ENCODE measurements around the gene CCDC71. TPM values are rescaled to one million over a fixed set of nuclear protein-coding genes. Genes with fewer than 3 reads are reported as not detected.

Gene CCDC71
- total and polyA plus RNA-seq, 9 of the 15 experiments (the other 6 are each of a cell fraction or from before 2014, with no cell fraction given), result 0.13 to 19.3 (median 14.3) TPM

DNA sequence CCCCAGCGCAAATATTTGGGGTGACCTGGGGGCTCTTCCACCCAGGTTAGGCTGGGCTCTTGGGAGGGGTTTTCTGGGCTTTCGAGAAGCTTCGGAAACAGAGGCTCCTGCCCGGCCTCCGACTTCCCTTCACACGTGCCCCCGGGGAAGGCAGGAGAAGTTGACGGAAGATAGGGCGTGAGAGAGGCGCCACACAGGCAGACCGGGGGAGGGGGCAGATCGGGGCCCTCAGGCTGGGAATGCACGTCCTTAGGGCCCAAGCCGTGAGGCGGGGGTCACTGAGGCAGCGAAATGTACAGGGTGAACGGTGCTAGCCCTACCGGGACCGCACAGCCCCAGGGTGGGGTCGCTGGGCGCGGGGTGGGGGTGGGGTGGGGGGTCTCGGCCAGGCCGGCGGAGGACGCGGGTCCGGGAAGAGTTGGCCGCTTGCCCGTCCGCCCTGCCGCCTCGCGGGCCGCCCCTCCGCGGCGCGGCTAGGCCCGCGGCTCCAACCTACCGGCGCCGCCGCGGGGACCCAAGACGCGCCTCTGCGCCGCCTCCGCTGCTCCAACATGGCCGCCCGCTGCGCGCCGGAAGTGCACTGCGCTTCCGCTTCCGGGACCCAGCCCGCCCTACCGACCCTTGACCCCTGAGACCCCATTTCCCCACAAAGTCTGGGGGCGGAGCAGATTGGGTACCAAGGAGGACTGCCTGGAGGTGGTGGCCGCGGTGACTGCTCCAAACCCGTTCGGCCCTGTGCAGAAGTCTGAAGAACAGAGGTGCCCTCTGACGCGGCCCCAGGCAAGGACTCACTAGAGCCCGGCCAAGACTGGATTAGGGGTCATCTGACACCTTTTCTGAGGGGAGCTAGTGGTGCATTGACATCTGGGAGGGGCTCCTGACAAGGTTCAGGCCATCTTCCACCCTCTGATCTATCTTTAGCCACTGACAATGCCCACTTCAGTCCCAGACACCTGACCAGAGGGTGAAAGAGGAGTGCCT lies at the start of gene CCDC71 (continued):
- TF ChIP-seq, protein P1, sequence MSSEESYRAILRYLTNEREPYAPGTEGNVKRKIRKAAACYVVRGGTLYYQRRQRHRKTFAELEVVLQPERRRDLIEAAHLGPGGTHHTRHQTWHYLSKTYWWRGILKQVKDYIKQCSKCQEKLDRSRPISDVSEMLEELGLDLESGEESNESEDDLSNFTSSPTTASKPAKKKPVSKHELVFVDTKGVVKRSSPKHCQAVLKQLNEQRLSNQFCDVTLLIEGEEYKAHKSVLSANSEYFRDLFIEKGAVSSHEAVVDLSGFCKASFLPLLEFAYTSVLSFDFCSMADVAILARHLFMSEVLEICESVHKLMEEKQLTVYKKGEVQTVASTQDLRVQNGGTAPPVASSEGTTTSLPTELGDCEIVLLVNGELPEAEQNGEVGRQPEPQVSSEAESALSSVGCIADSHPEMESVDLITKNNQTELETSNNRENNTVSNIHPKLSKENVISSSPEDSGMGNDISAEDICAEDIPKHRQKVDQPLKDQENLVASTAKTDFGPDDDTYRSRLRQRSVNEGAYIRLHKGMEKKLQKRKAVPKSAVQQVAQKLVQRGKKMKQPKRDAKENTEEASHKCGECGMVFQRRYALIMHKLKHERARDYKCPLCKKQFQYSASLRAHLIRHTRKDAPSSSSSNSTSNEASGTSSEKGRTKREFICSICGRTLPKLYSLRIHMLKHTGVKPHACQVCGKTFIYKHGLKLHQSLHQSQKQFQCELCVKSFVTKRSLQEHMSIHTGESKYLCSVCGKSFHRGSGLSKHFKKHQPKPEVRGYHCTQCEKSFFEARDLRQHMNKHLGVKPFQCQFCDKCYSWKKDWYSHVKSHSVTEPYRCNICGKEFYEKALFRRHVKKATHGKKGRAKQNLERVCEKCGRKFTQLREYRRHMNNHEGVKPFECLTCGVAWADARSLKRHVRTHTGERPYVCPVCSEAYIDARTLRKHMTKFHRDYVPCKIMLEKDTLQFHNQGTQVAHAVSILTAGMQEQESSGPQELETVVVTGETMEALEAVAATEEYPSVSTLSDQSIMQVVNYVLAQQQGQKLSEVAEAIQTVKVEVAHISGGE (CRISPR knock-in tag; IDR thresholded peaks at IDR 0.05), result peak in 1 of 3 experiments; percentile 74; a peak in 2 of 6 replicates
- TF ChIP-seq CEBPG (CRISPR knock-in tag; IDR thresholded peaks at IDR 0.05), result 0 out of 2 replicates have a peak, but pooled peaks have one; percentile 13
- no peak for TF ChIP-seq CEBPG (tag; conservative IDR thresholded peaks at IDR 0.05 in 1 of 2, IDR thresholded peaks at IDR 0.05 in 1 of 2)
- TF ChIP-seq, protein P2, sequence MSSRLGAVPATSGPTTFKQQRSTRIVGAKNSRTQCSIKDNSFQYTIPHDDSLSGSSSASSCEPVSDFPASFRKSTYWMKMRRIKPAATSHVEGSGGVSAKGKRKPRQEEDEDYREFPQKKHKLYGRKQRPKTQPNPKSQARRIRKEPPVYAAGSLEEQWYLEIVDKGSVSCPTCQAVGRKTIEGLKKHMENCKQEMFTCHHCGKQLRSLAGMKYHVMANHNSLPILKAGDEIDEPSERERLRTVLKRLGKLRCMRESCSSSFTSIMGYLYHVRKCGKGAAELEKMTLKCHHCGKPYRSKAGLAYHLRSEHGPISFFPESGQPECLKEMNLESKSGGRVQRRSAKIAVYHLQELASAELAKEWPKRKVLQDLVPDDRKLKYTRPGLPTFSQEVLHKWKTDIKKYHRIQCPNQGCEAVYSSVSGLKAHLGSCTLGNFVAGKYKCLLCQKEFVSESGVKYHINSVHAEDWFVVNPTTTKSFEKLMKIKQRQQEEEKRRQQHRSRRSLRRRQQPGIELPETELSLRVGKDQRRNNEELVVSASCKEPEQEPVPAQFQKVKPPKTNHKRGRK (tag; IDR thresholded peaks at IDR 0.05), result no peak
- peak; percentile 76 for TF ChIP-seq HCFC1 (IDR thresholded peaks at IDR 0.05; ENCODE audit: low read depth, low read length)
- TF ChIP-seq JUND (IDR thresholded peaks at IDR 0.05; ENCODE audit: borderline replicate concordance, low read depth, low read length), result 0 out of 2 replicates have a peak, but pooled peaks have one; percentile 9
- no peak for TF ChIP-seq JUND (tag; IDR thresholded peaks at IDR 0.05; ENCODE audit: borderline replicate concordance, low read depth, low read length)
- 0 out of 2 replicates have a peak, but pooled peaks have one; percentile 63 for TF ChIP-seq SMAD3 (CRISPR knock-in tag; conservative IDR thresholded peaks at IDR 0.05)
- peak; percentile 59 for TF ChIP-seq SMAD4 (CRISPR knock-in tag; conservative IDR thresholded peaks at IDR 0.05)
- TF ChIP-seq SP1 (CRISPR knock-in tag; IDR thresholded peaks at IDR 0.05), result peak; percentile 47; the same call in 1 of the 2 replicates
- peak; percentile 87 for TF ChIP-seq SMARCA5 (IDR thresholded peaks at IDR 0.05)
- peak in 1 of 2 experiments; percentile 52; a peak in 1 of 4 replicates for TF ChIP-seq FOXA3 (CRISPR knock-in tag; conservative IDR thresholded peaks at IDR 0.05 in 1 of 2, IDR thresholded peaks at IDR 0.05 in 1 of 2)
- TF ChIP-seq RB1 (IDR thresholded peaks at IDR 0.05; ENCODE audit: low read depth), result no peak
- TF ChIP-seq, protein P3, sequence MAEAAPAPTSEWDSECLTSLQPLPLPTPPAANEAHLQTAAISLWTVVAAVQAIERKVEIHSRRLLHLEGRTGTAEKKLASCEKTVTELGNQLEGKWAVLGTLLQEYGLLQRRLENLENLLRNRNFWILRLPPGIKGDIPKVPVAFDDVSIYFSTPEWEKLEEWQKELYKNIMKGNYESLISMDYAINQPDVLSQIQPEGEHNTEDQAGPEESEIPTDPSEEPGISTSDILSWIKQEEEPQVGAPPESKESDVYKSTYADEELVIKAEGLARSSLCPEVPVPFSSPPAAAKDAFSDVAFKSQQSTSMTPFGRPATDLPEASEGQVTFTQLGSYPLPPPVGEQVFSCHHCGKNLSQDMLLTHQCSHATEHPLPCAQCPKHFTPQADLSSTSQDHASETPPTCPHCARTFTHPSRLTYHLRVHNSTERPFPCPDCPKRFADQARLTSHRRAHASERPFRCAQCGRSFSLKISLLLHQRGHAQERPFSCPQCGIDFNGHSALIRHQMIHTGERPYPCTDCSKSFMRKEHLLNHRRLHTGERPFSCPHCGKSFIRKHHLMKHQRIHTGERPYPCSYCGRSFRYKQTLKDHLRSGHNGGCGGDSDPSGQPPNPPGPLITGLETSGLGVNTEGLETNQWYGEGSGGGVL (CRISPR knock-in tag; IDR thresholded peaks at IDR 0.05), result no peak
- TF ChIP-seq CREM (IDR thresholded peaks at IDR 0.05; ENCODE audit: low read depth), result peak; percentile 36; the same call in 1 of the 2 replicates
- TF ChIP-seq ID3 (CRISPR knock-in tag; IDR thresholded peaks at IDR 0.05), result no peak
- 0 out of 2 replicates have a peak, but pooled peaks have one; percentile 42 for TF ChIP-seq ID3 (tag; IDR thresholded peaks at IDR 0.05)
- TF ChIP-seq SLC30A9 (CRISPR knock-in tag; IDR thresholded peaks at IDR 0.05), result no peak
